ENCODE measurements around the gene NCAPH2.

Gene NCAPH2

GRCh38 chr22:50571264-50572175, 63.5 kb downstream of the NCAPH2 start:
- DNase-seq (ENCODE audit: low read depth, low spot score) = no peak

GRCh38 chr22:50572965-50573364, 64.9 kb downstream of the NCAPH2 start:
- no peak for DNase-seq (ENCODE audit: low read depth, low spot score)

DNA sequence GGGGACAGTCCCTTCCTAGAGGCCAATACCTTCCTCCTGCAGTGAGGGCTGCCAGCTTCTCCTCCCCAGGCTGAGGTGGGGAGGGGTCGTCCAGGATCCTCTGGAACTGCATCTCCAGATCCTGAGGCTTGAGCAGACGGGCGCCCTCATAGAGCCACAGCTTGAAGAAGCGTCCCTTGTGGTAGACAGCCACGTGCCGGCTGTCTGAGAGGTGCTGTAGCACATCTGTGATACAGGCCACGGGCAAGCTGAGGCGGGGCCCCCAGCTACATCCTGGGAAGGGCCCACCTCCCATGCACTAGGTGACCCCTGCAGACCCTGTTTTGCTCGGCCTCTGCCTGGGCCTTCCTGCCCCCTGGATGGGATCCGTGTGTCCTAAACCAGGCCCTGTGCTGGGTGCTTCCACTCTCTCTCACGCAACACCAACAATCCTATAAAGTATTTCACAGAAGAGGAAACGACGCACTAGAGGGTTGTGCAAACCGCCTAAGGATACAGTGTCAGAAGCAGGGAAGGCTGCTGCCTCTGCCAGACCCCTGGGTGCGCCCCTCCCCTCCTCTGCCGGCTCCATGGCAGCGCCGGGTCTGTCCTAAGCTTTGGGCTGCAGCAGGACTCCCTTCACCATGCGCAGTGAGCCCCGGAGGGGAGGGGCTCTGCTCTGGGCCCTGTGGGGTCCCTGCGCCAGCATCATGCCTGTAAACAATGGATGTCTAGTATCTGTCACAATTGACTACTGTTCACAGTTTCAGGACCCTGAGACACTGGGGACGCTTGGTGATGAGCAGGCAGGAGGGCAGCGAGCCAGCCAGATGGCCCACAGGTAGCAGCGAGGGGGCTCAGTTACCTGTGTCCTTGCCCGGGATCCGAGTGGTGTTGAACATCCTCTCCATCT, 65.7 kb downstream of the NCAPH2 start:
- DNase-seq (ENCODE audit: low read depth, low spot score) = no peak

DNA sequence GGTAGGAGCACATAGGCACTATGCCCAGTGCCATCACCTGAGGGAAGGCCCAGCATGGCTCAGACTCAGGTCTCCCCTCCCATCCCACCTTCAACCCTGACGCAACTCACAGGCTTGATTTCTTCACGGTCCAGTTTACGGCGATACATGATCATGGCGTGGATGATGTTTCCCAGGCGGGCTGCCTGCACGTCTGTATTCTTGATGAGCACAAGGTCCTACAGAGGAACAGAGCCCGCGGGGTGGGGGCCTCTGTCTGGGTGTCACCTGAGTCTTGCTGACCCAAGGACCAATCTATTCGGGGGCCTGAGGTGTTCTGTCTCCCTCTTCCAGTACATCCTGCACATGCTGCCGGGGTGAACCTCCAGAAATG, 66.3 kb downstream of the NCAPH2 start:
- DNase-seq (ENCODE audit: low read depth, low spot score) = no peak
